ENCODE measurements around the gene ERLIN1.

The ERLIN1 gene

GRCh38 chr10:100185364-100186252, at the start of gene ERLIN1:
Gene ERLIN1, minus strand, starts transcription at chr10:100186029. Its CDS starts 403 bp downstream, at chr10:100185626.
- peak; percentile 67 for DNase-seq

- DNase-seq, result no peak
Observed at GRCh38 chr10:100232101-100232500, 46.3 kb upstream of the ERLIN1 start.

- DNase-seq, result no peak
Observed at GRCh38 chr10:100229819-100230422, 44.1 kb upstream of the ERLIN1 start.

- no peak for DNase-seq
Observed at GRCh38 chr10:100223879-100224278, 38.0 kb upstream of the ERLIN1 start.

GRCh38 chr10:100222529-100222928, 36.7 kb upstream of the ERLIN1 start:
- no peak for DNase-seq

GRCh38 chr10:100216006-100216405, 30.2 kb upstream of the ERLIN1 start:
- DNase-seq, result no peak

- no peak for DNase-seq
Observed at GRCh38 chr10:100209303-100209702, 23.5 kb upstream of the ERLIN1 start.

GRCh38 chr10:100208276-100208675, 22.4 kb upstream of the ERLIN1 start:
- no peak for DNase-seq

- DNase-seq, result no peak
Observed at GRCh38 chr10:100204370-100204769, 18.5 kb upstream of the ERLIN1 start.

GRCh38 chr10:100201549-100201948, 15.7 kb upstream of the ERLIN1 start:
- DNase-seq, result no peak

GRCh38 chr10:100194711-100195110, 8.9 kb upstream of the ERLIN1 start:
- no peak for DNase-seq

- no peak for DNase-seq
Observed at GRCh38 chr10:100192350-100192749, 6.5 kb upstream of the ERLIN1 start.

- DNase-seq, result no peak
Observed at GRCh38 chr10:100186253-100187212, 704 bp upstream of the ERLIN1 start.

GRCh38 chr10:100184840-100185239, 989 bp downstream of the ERLIN1 start:
- DNase-seq, result no peak

- DNase-seq, result no peak
Observed at GRCh38 chr10:100184426-100184825, 1.4 kb downstream of the ERLIN1 start.

- no peak for DNase-seq
Observed at GRCh38 chr10:100183481-100183880, 2.3 kb downstream of the ERLIN1 start.

- DNase-seq, result no peak
Observed at GRCh38 chr10:100182908-100183307, 2.9 kb downstream of the ERLIN1 start.

GRCh38 chr10:100182281-100182680, 3.5 kb downstream of the ERLIN1 start:
- no peak for DNase-seq

- DNase-seq, result no peak
Observed at GRCh38 chr10:100175875-100176274, 10.0 kb downstream of the ERLIN1 start.

GRCh38 chr10:100174699-100175677, 10.8 kb downstream of the ERLIN1 start:
- DNase-seq, result no peak

GRCh38 chr10:100173035-100173434, 12.8 kb downstream of the ERLIN1 start:
- no peak for DNase-seq

- no peak for DNase-seq
Observed at GRCh38 chr10:100172349-100172748, 13.5 kb downstream of the ERLIN1 start.
